IPS-11a (cell line): ENCODE measurements around the gene PLAAT4.

ENCODE experiments used
- H3K4me3 ChIP-seq: one replicate; pipeline ENCODE4 v1.5.1; 2013; ENCODE audit warnings: low read depth, low read length, control low read depth

Gene PLAAT4

GRCh38 chr11:63536669-63537292, at the start of gene PLAAT4:
PLAAT4 (plus strand) TSS chr11:63536808; CDS start chr11:63536869, 61 bp downstream.
- H3K4me3 ChIP-seq = no peak within 1 kb of the TSS

- no peak overlapping the region for H3K4me3 ChIP-seq
Observed at GRCh38 chr11:63488789-63489188, 47.8 kb upstream of the PLAAT4 start.

- no peak overlapping the region for H3K4me3 ChIP-seq
Observed at GRCh38 chr11:63489879-63490278, 46.7 kb upstream of the PLAAT4 start.

GRCh38 chr11:63490551-63491239, 45.9 kb upstream of the PLAAT4 start, which contains the start of gene PLAAT5:
PLAAT5 (minus strand) TSS chr11:63491167; CDS start chr11:63491034, 133 bp downstream.
- peak within 1 kb of the TSS; percentile 38 for H3K4me3 ChIP-seq

GRCh38 chr11:63491240-63491587, 45.4 kb upstream of the PLAAT4 start:
- H3K4me3 ChIP-seq = peak overlapping the region; percentile 38

- peak overlapping the region; percentile 22 for H3K4me3 ChIP-seq
Observed at GRCh38 chr11:63491636-63492372, 44.8 kb upstream of the PLAAT4 start.

- H3K4me3 ChIP-seq = no peak overlapping the region
Observed at GRCh38 chr11:63492441-63492840, 44.2 kb upstream of the PLAAT4 start.

GRCh38 chr11:63493127-63493526, 43.5 kb upstream of the PLAAT4 start:
- H3K4me3 ChIP-seq = no peak overlapping the region

- H3K4me3 ChIP-seq = no peak overlapping the region
Observed at GRCh38 chr11:63494975-63495374, 41.6 kb upstream of the PLAAT4 start.

- H3K4me3 ChIP-seq = no peak overlapping the region
Observed at GRCh38 chr11:63499874-63500273, 36.7 kb upstream of the PLAAT4 start.

- H3K4me3 ChIP-seq = no peak overlapping the region
Observed at GRCh38 chr11:63501236-63501635, 35.4 kb upstream of the PLAAT4 start.

GRCh38 chr11:63502252-63502820, 34.3 kb upstream of the PLAAT4 start:
- no peak overlapping the region for H3K4me3 ChIP-seq

- no peak overlapping the region for H3K4me3 ChIP-seq
Observed at GRCh38 chr11:63503492-63503891, 33.1 kb upstream of the PLAAT4 start.

- H3K4me3 ChIP-seq = no peak overlapping the region
Observed at GRCh38 chr11:63504054-63504453, 32.6 kb upstream of the PLAAT4 start.

- no peak overlapping the region for H3K4me3 ChIP-seq
Observed at GRCh38 chr11:63504933-63505586, 31.5 kb upstream of the PLAAT4 start.

- no peak within 1 kb of the TSS for H3K4me3 ChIP-seq
Observed at GRCh38 chr11:63505857-63506528, 30.6 kb upstream of the PLAAT4 start, which contains the start of gene LGALS12. LGALS12 (plus strand) TSS chr11:63506084; CDS start chr11:63506459, 375 bp downstream.

GRCh38 chr11:63506876-63507275, 29.7 kb upstream of the PLAAT4 start:
- H3K4me3 ChIP-seq = no peak overlapping the region

- no peak overlapping the region for H3K4me3 ChIP-seq
Observed at GRCh38 chr11:63507511-63507910, 29.1 kb upstream of the PLAAT4 start.

- H3K4me3 ChIP-seq = no peak overlapping the region
Observed at GRCh38 chr11:63508009-63508408, 28.6 kb upstream of the PLAAT4 start.

- H3K4me3 ChIP-seq = no peak overlapping the region
Observed at GRCh38 chr11:63508745-63509144, 27.9 kb upstream of the PLAAT4 start.
